Activated CD8-positive, alpha-beta memory T cell treated with anti-CD3 and anti-CD28 coated beads, Interleukin-2, amount 50 U/mL, for 4 hours (primary cell): ENCODE data around the gene UPK2.

Experiments used
- DNase-seq: peaks from one replicate; pipeline ENCODE4 v3.0.0-alpha.2; 2020

Gene UPK2

GRCh38 chr11:118956094-118956846, at the start of gene UPK2:
UPK2 (plus strand) TSS chr11:118956298; CDS start chr11:118956351, 53 bp downstream.
- DNase-seq = peak; percentile 91

GRCh38 chr11:118907051-118908042, 48.8 kb upstream of the UPK2 start:
- DNase-seq = peak; percentile 88

- DNase-seq = no peak
Observed at GRCh38 chr11:118908264-118908663, 47.8 kb upstream of the UPK2 start.

GRCh38 chr11:118908901-118909618, 47.0 kb upstream of the UPK2 start:
- no peak for DNase-seq

GRCh38 chr11:118909619-118910308, 46.3 kb upstream of the UPK2 start:
- no peak for DNase-seq

GRCh38 chr11:118910309-118911112, 45.6 kb upstream of the UPK2 start:
- DNase-seq = peak; percentile 66

- DNase-seq = no peak
Observed at GRCh38 chr11:118911113-118911879, 44.8 kb upstream of the UPK2 start.

GRCh38 chr11:118911880-118912741, 44.0 kb upstream of the UPK2 start:
- DNase-seq = peak; percentile 88

- DNase-seq = no peak
Observed at GRCh38 chr11:118912742-118913410, 43.2 kb upstream of the UPK2 start.

- DNase-seq = peak; percentile 57
Observed at GRCh38 chr11:118913411-118914125, 42.5 kb upstream of the UPK2 start.

GRCh38 chr11:118914178-118914918, 41.8 kb upstream of the UPK2 start:
- DNase-seq = peak; percentile 62

GRCh38 chr11:118914987-118915386, 41.1 kb upstream of the UPK2 start:
- no peak for DNase-seq

GRCh38 chr11:118915396-118915795, 40.7 kb upstream of the UPK2 start:
- DNase-seq = no peak

- no peak for DNase-seq
Observed at GRCh38 chr11:118915941-118916841, 39.9 kb upstream of the UPK2 start.

- no peak for DNase-seq
Observed at GRCh38 chr11:118916842-118917388, 39.2 kb upstream of the UPK2 start.

GRCh38 chr11:118917481-118918127, 38.5 kb upstream of the UPK2 start:
- peak; percentile 50 for DNase-seq
